Stimulated activated CD4-positive, alpha-beta T cell treated with anti-CD3 and anti-CD28 coated beads, Interleukin-2, amount 100 ng/mL, for 4 hours (primary cell): ENCODE results near the gene CENPT.
"Not testable (repeated sequence)": the region's sequence is repeated elsewhere in the genome, so short reads cannot be mapped to it uniquely, and the experiment has no call there.

Experiments
- DNase-seq: peaks from one replicate; pipeline ENCODE4 v3.0.0-alpha.2; 2020; ENCODE audit warnings: low read depth

CENPT gene

DNA sequence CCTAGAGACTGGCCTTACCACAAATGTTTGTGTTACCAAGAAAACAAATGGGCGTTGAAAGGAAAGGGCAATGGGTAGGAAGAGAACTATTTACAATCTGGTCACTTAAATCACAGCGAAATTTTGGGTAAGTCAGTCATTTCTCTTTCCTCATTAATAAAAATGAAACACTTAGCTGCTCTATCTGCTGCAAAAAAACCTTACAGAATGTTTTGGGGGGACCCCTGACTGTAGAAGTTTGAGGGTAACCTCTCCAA lies 1.5 kb downstream of the CENPT start:
- no peak for DNase-seq

DNA sequence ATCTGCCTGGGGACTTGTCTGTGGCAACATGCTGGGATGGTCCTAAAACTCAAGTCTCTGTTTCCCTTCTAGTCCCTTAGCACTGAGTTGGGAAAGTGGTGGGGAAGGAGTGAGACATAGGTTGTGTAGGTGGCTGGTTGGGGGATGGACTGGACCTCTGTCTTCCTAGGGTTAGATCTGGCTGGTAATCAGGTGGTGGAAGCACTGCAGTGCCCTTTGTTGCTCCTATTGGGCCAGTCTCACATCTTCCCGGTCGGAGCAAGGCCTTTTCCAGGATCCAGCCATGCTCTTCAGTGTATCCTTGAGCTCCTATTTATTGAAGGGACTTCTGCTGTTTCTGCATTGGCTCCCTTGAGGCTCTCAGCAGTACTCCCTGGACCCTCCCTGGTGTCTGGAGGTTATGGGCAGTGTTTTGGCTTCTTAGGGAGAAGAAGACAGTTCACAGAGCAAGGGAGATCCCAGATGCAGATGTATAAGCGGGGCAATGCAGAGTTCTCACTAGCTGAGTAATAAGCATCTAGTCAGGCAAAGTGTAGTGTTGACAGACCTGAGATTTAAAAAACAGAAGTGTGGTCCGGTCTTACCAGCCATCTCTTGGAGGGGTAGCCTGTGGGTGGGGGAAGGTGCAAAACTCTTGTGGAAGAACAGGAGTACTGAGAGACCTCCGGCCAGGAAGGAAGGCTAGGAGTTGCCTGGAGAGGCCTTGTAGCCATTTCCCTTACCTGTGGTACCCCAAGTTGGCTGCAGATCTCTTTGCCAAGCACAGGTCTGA lies 2.0 kb downstream of the CENPT start:
- no peak for DNase-seq

DNA sequence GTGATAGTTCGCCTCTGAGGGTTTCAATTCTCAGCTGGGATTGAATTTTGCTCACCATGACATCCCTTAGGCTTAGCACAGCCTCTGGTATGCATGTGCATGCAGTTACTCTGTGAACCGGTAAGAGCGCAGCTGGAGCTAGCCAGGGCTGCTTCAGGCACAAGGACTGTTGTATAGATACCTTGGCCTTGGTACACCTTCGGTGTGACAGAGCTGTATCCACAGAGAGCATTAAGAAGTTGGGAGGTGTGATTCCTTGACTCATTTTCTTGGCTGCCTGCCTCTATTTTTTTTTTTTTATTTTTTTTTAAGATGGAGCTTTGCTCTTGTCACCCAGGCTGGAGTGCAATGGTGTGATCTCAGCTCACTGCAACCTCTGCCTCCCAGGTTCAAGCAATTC lies 3.0 kb downstream of the CENPT start:
- DNase-seq = no peak

DNA sequence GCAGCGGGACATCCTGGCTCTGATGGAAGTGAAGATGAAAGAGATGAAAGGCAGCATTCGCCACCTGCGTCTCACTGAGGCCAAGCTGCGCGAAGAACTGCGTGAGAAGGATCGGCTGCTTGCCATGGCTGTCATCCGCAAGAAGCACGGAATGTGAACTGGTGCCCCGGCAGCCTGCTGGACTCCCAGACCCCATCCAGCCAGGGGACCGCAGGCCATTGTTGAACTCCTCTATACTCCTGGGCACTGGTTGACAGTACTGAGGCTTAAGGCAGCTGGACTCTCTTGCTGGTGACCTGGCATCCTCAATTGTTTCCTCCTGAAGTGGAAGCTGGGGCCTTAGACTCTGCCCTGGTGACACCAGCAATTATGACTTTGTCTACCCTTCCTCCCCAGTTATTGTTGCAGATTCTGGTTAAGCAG lies 4.1 kb downstream of the CENPT start:
- no peak for DNase-seq

DNA sequence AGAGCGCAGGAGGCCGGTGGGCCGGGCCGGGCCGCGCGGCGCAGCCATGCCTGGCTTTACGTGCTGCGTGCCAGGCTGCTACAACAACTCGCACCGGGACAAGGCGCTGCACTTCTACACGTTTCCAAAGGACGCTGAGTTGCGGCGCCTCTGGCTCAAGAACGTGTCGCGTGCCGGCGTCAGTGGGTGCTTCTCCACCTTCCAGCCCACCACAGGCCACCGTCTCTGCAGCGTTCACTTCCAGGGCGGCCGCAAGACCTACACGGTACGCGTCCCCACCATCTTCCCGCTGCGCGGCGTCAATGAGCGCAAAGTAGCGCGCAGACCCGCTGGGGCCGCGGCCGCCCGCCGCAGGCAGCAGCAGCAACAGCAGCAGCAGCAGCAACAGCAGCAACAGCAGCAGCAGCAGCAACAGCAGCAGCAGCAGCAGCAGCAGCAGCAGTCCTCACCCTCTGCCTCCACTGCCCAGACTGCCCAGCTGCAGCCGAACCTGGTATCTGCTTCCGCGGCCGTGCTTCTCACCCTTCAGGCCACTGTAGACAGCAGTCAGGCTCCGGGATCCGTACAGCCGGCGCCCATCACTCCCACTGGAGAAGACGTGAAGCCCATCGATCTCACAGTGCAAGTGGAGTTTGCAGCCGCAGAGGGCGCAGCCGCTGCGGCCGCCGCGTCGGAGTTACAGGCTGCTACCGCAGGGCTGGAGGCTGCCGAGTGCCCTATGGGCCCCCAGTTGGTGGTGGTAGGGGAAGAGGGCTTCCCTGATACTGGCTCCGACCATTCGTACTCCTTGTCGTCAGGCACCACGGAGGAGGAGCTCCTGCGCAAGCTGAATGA lies 4.8 kb downstream of the CENPT start:
- no peak for DNase-seq

DNA sequence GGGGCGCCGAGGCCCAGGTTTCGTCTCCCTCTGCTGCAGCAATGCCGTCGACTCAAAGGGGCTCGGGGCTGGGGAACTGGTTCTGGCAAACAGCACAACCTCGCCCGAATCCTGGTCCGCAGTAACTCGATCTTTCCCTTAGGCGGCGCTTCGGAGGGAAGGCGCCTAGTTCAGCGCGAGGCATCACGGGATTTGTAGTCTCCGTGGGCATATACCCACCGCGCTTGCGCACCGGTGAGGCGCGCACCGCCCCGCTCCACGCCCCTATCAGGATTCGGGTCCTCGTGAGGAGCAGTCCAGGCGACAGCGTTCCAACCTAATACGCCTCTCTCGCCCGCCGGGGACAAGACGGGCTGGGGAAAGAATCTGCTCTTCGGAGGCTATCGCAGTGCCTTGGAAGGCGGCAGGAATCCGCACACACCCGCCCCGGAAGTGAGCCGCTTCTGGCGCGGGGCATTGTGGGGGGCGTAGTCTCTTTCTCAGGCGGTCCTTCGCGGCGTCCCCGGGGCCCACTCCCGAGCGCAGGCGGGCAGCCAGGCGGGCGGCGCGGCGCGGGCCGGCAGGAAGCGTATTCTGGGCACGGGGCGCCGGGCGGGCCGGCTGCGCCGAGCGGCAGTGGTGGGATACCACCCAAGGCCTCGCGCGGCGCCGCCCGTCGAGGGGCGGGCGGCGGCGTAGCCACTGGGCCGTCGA lies 5.5 kb downstream of the CENPT start, which contains the start of gene THAP11:
Gene THAP11 (plus strand): TSS at position 505 of the 693 bp plus-strand sequence. CDS start 235 bp downstream, outside the sequence.
- DNase-seq = peak; percentile 90

DNA sequence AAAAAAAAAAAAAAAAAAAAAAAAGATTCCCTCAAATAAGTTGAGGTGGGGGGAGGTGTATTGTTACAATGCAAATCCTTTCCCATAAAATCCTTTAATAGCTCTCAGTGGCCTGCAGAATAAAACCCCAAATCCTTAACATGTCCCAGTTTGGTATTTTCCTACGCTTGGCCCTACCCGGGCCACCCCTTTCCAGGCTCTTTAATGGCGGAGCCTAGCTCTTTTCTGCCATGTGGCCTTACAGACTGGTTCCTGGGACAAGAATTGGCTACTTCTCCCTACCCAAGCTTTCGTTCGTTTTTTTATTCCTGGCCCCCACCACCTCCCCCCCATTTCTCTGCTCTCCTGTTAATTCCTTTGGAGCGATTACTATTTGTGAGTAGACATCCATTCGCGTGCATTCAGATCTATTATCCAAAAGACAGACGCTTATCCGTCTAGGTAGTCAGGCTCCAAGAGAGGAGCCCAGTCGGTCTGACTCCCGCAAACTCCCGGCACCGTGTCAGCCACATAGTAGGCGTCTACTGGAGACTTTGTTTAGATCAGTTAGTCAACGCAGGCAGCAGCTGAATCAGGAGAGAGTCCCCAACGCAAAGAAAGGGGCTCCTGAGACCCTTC lies 6.2 kb downstream of the CENPT start:
- DNase-seq = no peak

DNA sequence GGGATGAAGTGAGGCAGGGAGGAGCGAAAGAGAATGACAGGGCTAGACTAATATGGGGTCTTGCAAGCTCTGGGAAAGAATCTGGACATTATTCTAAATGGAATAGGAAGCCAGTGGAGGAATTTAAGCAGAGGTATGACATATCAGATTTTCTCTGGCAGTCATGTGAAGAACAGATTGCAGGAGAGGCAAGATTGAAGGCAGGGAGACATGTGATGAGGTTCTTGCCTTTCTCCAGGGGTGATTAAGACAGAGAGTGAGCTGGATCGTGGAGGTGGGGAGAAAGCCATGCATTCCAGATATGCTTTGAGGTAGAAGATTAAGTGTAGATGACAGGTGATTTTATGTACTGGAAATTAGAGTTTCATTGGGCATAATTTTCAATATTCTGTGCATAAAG lies 9.7 kb downstream of the CENPT start:
- DNase-seq = no peak

DNA sequence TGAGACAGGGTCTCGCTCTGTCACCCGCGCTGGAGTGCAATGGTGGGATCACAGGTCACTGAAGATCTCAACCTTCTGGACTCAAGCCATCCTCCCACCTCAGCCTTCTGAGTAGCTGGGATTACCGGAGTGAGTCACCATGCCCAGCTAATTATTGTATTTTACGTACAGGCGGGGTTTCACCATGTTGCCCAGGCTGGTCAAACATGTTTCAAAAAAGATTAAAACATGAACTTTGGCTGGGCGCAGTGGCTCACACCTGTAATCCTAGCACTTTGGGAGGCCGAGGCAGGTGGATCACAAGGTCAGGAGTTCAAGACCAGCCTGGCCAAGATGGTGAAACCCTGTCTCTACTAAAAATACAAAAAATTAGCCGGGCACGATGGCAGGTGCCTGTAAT lies 10.3 kb downstream of the CENPT start:
- not testable (repeated sequence) for DNase-seq

DNA sequence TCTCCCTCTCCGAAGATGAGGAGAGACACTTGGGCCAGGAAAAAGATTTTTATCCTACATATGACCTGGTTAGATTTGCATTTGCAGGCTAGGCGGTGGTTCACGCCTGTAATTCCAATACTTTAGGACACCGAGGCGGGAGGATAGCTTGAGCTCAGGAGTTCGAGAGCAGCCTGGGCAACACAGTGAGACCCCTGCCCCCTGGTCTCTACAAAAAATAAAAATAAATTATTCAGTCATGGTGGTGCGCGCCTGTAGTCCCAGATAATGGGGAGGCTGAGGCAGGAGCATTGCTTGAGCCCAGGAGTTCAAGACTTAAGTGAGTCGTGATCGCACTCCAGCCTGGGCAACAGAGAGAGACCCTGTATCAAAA lies 13.3 kb downstream of the CENPT start:
- no peak for DNase-seq

DNA sequence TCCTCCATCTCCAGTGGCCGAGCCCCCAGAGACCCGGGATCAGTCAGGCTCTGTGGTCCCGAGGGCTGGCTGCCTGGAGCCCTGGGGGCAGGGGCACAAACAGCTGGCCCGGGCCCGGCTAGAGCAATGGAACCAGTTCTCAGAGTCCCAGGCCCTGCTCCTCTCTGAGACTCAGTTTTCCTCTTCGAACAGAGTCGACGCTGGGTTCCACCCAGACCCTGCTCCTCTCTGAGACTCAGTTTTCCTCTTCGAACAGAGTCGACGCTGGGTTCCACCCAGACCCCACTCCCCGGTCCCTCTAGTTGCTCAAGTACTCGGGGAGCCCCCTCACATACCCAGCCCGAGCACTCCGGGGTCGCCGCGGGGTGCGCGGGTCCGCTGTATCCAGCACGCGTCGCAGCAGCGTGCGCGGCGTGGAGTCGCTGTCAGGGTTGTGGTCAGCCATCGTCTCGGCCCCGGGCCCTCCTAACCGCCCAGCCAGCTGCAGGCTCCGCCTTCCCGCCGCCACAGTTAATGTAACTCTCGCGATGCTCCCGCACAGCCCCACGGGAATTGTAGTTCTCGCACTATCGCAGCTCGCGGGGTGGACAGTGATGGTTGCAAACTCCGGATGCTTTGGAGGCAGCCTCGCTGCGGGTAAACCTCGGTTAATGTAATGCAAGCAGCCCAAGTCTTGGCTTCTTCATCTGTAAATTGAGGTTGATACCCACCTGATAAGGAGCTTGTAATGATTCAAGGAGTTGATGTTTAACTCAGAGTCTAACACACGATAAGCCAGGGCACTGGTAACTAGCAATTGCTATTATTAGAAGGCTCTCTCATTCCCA lies 13.9 kb downstream of the CENPT start:
- peak; percentile 83 for DNase-seq

DNA sequence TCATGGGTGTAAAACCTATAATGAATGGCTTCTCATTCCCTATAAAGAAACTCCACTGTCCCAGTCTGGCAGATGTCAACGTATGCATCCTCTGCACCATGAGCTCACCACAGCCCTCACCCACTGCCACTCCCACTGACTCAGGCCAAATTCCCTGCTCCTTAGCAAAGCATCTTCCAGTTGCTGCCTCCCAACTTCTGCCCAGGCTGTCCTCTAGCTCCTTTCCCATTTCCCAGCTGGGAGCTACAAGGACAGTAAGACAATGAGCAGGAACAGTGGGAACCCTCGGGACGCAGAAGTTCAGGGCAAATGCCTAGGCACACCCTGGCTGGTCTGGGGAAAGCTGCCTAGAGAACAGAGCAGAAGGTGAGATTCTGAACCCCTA lies 14.5 kb downstream of the CENPT start:
- DNase-seq = no peak

DNA sequence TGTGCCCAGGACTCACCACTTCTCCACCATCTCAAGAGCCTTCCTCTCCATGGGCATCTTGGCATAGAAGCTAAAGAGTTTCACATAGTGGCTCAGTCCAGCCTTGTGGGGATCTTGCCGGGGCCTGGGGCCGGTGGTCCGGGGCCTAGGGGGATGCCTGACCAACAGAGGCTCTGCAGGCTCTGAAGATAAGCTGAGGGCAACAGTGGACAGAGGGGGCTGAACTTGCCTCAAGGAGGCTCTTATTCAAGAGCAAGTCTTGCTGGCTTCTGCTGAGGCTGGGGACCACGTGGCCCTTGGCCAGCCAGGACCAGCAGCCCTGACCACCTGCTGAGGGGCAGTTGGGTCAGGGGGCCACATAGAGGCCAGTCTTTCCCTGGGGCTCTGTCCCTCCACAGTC lies 18.8 kb downstream of the CENPT start:
- no peak for DNase-seq

DNA sequence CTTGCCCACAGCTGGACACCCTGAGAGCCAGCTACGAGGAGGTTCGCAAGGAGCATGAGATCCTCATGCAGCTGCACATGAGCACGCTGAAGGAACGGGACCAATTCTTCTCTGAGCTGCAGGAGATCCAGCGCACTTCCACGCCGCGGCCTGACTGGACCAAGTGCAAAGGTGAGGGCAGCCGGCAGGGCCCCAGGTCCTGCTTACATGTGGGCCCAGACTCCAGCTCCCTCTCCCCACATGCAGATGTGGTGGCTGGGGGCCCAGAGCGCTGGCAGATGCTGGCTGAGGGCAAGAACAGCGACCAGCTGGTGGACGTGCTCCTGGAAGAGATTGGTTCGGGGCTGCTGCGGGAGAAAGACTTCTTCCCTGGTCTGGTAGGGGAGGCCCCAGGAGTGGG lies 21.6 kb downstream of the CENPT start:
- DNase-seq = no peak

DNA sequence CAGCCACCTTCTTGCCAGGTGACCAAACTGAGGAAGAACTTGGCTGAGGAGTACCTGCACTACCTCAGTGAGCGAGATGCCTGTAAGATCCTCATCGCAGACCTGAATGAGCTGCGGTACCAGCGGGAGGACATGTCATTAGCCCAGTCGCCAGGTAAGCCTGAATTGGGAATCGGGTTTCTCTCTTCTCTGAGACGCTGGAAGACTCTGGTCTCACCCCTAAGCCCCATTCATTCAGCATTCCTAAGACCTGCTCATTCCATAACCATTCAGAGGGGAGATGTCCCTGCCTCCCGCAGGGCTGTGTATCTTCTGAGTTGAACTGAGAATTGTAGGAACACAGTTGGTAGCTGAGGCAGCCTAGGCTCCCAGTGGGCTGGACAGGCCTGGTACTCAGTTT lies 22.4 kb downstream of the CENPT start:
- DNase-seq = no peak

DNA sequence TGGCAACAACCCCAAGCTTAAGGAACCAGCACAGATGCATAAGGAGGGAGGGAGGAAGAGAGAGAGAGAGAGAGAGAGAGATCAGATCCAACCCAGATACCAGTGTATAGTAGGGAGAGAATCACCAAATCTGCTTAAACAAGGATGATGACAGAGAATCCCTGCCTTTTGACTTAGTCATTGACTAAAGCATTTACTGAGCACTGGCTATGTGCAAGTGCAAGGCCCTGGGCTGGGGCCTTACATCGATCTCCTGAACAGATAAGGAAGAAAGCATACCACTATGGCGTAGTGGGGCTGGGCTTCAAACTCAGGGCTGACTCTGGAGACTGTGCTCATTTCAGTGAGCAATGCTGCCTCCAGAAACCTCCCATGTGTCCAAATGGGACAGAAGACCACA lies 25.0 kb downstream of the CENPT start:
- no peak for DNase-seq

DNA sequence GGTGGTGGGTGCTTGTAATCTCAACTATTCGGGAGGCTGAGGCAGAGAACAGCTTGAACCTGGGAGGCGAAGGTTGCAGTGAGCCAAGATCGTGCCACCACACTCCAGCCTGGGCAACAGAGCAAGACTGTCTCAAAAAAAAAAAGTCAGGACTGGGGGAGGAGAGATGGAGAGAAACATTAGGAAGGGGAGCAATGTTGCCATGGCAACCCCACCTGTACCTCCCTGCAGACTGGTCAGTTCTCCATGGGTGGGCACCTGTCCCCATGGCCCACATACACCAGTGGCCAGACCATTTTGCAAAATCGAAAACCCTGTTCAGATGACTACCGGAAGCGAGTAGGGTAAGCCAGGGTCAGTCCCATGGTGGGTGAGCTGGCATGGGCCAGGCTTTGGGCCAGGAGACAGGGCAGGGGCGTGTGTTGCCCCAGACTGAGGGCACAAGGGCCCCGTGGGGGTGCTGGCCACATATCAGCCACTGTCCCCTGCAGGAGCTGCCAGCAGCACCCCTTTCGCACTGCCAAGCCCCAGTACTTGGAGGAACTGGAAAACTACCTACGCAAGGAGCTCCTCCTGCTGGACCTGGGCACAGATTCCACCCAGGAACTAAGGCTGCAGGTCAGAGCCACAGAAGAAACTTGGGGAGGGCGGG lies 26.8 kb downstream of the CENPT start:
- DNase-seq = no peak

DNA sequence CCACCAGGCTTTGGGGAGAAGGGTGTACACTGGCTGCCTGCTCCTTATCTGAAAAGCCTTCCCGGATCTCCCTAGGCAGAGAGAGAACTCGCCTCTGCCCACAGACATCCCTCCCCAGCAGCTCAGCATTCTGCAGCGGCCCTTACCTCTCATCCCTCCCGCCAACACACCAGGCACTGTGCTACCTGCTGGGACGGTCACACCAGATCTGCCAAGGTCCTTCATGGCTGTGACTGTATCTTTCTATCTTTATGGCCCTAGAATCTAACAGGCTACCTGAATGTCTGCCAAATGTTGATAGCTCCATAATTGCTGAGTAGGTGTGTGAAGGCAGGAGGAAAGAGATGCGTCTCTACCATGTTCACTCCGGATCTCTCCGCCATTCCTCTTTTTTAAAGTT lies 32.9 kb downstream of the CENPT start:
- no peak for DNase-seq

DNA sequence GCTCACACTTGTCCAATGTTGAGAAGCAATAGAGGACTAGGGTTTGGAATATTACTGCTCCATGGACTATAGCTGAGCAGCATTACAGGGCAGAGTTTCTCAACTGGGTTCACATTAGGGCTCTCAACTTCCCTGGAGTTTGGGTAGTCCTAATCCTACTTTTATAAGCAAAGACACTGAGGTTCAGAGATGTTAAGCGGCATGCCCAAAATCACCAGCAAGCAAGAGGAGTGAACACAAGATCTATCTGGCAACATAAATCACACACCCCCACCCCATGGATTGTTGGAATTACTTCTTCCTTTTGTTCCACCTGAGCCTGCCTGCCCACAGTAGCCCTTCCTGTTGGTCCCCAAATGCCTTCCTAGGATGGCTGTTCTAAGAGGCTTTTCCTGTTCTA lies 35.6 kb downstream of the CENPT start:
- DNase-seq = no peak

DNA sequence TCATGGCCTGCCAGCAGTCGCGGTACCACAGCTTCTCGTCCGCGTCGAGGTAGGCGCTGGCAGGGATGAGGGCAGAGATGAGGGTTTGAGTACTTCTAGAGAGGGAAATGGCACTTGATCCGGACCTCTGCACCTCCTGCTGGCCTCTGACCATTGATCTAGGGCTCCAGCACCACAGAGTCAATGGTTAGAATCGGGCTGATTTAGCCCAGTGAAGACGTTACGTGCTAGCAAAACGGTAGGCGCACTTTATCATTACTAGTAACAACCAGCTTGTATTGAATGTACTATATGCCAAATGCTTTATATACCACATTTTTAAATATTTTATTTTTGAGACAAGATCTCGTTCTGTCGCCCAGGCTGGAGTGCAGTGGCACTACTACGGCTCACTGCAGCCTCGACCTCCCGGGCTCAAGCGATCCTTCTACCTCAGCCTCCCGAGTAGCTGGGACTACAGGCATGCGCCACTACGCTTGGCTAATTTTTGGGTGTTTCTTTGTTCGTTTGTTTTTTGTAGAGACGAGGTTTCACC lies 40.3 kb downstream of the CENPT start:
- no peak for DNase-seq
